Mucosa of descending colon (tissue), 3 donors: ENCODE data around the gene PBX3. TPM values are rescaled to one million over a fixed set of nuclear protein-coding genes. Genes with fewer than 3 reads are reported as not detected.

ENCODE experiments used
- ATAC-seq: fragments of 200-7000 bp; cut with Tn5 transposase; one replicate; pipeline ENCODE4 v1.9.1; 2020; ENCODE audit warnings: mild to moderate bottlenecking, moderate library complexity
- DNase-seq, 3 donors: peaks; one replicate each; pipeline ENCODE4 v3.0.0-alpha.2; 2020
- H3K36me3 ChIP-seq: fragments of 200-600 bp; one replicate; pipeline ENCODE4 v1.8.0; 2021; ENCODE audit warnings: low read depth, mild to moderate bottlenecking
- H3K4me1 ChIP-seq: fragments of 200-600 bp; one replicate; pipeline ENCODE4 v1.8.0; 2021; ENCODE audit warnings: low read depth, mild to moderate bottlenecking
- H3K4me3 ChIP-seq: fragments of 200-600 bp; one replicate; pipeline ENCODE4 v1.8.0; 2021; ENCODE audit warnings: mild to moderate bottlenecking
- H3K9me3 ChIP-seq: fragments of 200-600 bp; one replicate; pipeline ENCODE4 v1.8.0; 2021; ENCODE audit warnings: mild to moderate bottlenecking
- intact Hi-C, 2 donors: fragments of 100-400 bp; cut with DNase I in 1 of 2; cut with micrococcal nuclease in 1 of 2; formaldehyde crosslinking; loops; one replicate each; pipeline versions ENCODE4 v1.11.0 to v1.11.1; 2022; cut with DNase I, micrococcal nuclease
- total RNA-seq, 3 donors: library from RNA; stranded (reverse); fragmentation: NEBNext Ultra II Directional in 2 of 3; extraction: Animal tissue kit (Norgen Biotek cat#: 25700) in 2 of 3; gene quantifications; one replicate each; pipeline versions ENCODE4 v1.2.1 to v1.2.4, GENCODE V29; 2021 to 2023
- TF ChIP-seq, protein P1 (sequence below): fragments of 200-600 bp; IDR thresholded peaks from one replicate; pipeline ENCODE4 v1.8.0; 2022; ENCODE audit warnings: antibody characterized with exemption, mild to moderate bottlenecking
- donor health status: DM: no; HTN: no; CAD: no; lungs with moderate emphysema.
- donor health status: DM: no; HTN: no; CAD: no.
- donor health status: DM: no; HTN: yes; CAD: no.

PBX3 gene
- total RNA-seq, 3 donors from 2014 or later, result 11.7 to 71.7 (median 17.4) TPM

GRCh38 chr9:125970340-125970739 lies 223.2 kb downstream of the PBX3 start:
- ATAC-seq (no peak), DNase-seq (no peak)
- intact Hi-C loops, result no loop called here
- TF ChIP-seq, protein P1, sequence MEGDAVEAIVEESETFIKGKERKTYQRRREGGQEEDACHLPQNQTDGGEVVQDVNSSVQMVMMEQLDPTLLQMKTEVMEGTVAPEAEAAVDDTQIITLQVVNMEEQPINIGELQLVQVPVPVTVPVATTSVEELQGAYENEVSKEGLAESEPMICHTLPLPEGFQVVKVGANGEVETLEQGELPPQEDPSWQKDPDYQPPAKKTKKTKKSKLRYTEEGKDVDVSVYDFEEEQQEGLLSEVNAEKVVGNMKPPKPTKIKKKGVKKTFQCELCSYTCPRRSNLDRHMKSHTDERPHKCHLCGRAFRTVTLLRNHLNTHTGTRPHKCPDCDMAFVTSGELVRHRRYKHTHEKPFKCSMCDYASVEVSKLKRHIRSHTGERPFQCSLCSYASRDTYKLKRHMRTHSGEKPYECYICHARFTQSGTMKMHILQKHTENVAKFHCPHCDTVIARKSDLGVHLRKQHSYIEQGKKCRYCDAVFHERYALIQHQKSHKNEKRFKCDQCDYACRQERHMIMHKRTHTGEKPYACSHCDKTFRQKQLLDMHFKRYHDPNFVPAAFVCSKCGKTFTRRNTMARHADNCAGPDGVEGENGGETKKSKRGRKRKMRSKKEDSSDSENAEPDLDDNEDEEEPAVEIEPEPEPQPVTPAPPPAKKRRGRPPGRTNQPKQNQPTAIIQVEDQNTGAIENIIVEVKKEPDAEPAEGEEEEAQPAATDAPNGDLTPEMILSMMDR, result no peak
- no peaks in the 10 kb centered on the region for H3K9me3 ChIP-seq
- H3K36me3 ChIP-seq, result no peaks in the 10 kb centered on the region
- H3K4me3 ChIP-seq, result no peak overlapping the region
- no peaks in the 10 kb centered on the region for H3K4me1 ChIP-seq

- intact Hi-C loops, result no loop called here
- H3K4me3 ChIP-seq, result no peak overlapping the region
- DNase-seq (no peak), ATAC-seq (no peak)
- no peaks in the 10 kb centered on the region for H3K4me1 ChIP-seq
- H3K36me3 ChIP-seq, result no peaks in the 10 kb centered on the region
- TF ChIP-seq, protein P1, result no peak
- no peaks in the 10 kb centered on the region for H3K9me3 ChIP-seq
Observed at GRCh38 chr9:125971050-125971449, 223.9 kb downstream of the PBX3 start.

- TF ChIP-seq, protein P1, result no peak
- Histone ChIP-seq H3K9me3 (no peaks in the 10 kb centered on the region), H3K4me1 (no peaks in the 10 kb centered on the region), H3K4me3 (no peak overlapping the region), H3K36me3 (no peaks in the 10 kb centered on the region)
- intact Hi-C loops, result no loop called here
- DNase-seq (no peak), ATAC-seq (no peak)
Observed at GRCh38 chr9:125972012-125972729, 225.0 kb downstream of the PBX3 start.

DNA sequence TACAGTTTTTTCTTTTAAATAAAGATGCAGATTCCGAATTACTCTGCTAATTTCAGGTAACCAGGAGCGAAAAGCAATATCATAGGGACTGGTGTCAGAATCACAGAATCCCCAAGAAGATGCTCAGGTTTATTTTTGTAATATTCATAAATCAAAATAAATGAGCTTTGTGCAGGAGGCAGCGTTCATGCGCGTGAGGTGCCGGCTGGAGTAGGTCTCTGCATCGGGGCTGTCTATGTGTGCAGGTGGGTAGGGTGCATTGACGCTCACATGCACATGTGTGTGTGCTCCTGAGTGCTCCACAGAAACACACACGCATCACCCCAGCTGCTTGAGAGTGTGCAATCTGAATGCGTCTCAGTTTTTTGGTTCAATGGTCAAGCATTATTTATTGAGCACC lies 226.4 kb downstream of the PBX3 start:
- DNase-seq (no peak), ATAC-seq (no peak)
- Histone ChIP-seq H3K36me3 (no peaks in the 10 kb centered on the region), H3K4me1 (no peaks in the 10 kb centered on the region), H3K9me3 (no peaks in the 10 kb centered on the region), H3K4me3 (no peak overlapping the region)
- intact Hi-C loops, result no loop called here
- TF ChIP-seq, protein P1, result no peak

DNA sequence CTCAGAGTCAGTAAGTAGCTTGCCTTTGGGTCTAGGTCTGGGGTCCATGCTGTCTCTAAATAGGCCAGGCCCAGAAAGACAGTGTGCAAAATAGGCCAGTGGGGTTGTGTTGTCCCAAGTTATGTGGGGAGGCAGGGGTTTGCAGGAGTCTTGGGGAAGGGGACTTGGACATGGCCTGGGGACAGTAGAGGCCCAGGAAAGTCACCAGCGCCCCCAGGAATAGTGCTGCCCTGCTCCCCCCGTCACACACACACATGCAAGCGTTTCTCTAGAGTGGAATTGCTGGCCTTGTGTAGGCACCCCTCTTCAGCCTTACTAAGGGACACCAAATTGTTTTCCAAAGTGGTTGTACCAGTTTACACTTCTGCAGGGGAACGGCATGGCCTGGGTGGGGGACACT lies 227.5 kb downstream of the PBX3 start:
- DNase-seq (no peak), ATAC-seq (no peak)
- intact Hi-C loops, result no loop called here
- TF ChIP-seq, protein P1, result no peak
- H3K4me3 ChIP-seq, result no peak overlapping the region
- peaks cover 5% of the 10 kb centered on the region for H3K9me3 ChIP-seq
- no peaks in the 10 kb centered on the region for H3K4me1 ChIP-seq
- no peaks in the 10 kb centered on the region for H3K36me3 ChIP-seq
